CD4-positive, alpha-beta T cell treated with Interleukin-15 for 1 hour (primary cell): Measurements from ENCODE around the gene GSTM5.

Experiments
- DNase-seq: peaks from one replicate; pipeline ENCODE4 v3.0.0-alpha.2; 2020

The GSTM5 gene

GRCh38 chr1:109762821-109763645 is 51.0 kb downstream of the GSTM5 start:
- DNase-seq = peak; percentile 55

- no peak for DNase-seq
Observed at GRCh38 chr1:109763646-109764415, 51.8 kb downstream of the GSTM5 start, which contains the start of gene EPS8L3. EPS8L3 (minus strand) TSS chr1:109763923; CDS start chr1:109761749, 2,174 bp downstream.

DNA sequence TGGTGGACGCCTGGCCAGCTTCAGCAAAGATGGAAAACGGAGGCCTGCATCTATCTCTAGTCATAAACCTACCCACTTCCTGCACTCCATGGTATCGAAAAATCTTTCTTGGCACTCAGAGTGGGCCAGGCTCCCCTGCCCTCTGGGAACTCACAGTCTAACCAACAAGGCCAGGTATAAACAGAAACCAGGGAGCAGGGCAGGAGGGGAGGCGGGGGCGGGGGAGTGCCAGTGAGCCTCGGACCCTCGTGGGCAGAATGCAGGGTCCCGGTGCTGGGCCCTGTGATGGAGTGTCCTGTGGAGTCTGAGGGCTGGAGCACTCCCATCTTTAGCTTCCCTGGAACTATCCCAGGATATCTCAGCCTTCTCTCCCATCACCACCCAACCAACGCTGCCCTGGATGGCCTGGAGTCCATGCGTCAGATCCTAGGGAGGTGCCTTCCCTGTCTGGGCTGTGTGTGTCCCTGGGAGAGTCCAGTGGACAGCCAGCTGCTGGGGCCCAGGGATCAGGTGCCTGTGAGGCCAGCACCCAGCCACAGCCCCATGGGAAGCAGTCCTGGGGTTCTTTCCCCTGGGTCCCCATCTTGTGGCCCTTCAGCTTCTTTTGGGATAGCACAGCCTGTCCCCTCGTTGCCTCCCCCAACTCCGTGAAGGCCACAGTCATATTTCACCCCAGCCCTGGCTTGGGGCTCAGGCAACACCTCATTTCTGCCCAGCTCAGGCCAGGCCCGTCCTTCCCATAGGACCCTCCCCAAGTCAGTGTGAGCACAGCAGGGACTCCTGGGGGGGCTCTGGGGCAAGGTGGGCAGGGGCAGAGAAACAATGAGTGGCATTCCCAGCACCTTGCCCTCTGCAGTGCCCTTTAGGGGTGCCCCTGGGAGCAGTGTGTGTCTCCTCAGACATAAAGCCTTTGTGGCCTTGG is 52.8 kb downstream of the GSTM5 start:
- no peak for DNase-seq

GRCh38 chr1:109765483-109765815 is 53.4 kb downstream of the GSTM5 start:
- no peak for DNase-seq

DNA sequence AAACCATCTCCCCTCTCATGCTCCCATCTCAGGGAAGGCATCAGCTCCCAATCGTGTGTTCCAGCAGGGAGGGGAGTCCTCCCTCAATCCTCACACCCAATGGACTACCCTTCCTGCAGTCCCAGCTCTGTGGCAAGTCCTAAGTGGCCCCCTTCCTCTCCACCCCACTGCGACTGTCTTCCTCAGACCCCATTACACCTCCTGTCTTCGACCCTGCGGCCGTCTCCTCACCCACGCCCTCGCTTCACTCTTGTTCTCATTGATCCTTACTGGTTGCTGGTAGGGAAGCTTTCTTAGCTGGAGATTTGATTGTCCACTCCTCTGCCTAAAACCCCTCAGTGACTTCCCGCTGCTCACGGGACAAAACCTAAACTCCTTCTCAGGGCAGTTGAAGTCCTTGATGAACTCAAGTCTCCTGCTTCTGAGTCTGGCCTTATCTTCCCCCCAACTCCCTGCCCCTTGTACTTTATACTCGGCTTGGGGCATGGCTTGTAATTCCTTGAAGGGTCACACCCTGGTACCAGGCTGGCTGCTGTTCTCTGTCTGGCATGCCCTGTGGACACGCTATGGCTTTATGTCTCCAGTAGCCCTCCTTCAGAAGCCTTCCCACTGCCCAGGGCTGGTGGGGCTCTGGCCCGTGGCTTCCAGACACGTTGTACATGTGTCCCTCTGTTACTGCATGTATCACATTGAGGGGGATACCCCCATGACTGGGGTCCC is 54.0 kb downstream of the GSTM5 start:
- DNase-seq = no peak

- DNase-seq = peak; percentile 9
Observed at GRCh38 chr1:109766991-109767636, 55.1 kb downstream of the GSTM5 start.
